GM19395 (cell line): ENCODE results near the gene HOXD12.

Experiments used
- ATAC-seq: cut with Tn5 transposase; IDR thresholded peaks from one replicate; pipeline ENCODE4 v1.9.1; 2021; ENCODE audit warnings: mild to moderate bottlenecking, moderate library complexity; ENCODE audit not compliant: unreplicated experiment

HOXD12 gene

GRCh38 chr2:176080540-176081375, 18.8 kb upstream of the HOXD12 start:
- no peak for ATAC-seq

- ATAC-seq: no peak
These were observed 18.2 kb upstream of the HOXD12 start for GRCh38 chr2:176081376-176081836.

DNA sequence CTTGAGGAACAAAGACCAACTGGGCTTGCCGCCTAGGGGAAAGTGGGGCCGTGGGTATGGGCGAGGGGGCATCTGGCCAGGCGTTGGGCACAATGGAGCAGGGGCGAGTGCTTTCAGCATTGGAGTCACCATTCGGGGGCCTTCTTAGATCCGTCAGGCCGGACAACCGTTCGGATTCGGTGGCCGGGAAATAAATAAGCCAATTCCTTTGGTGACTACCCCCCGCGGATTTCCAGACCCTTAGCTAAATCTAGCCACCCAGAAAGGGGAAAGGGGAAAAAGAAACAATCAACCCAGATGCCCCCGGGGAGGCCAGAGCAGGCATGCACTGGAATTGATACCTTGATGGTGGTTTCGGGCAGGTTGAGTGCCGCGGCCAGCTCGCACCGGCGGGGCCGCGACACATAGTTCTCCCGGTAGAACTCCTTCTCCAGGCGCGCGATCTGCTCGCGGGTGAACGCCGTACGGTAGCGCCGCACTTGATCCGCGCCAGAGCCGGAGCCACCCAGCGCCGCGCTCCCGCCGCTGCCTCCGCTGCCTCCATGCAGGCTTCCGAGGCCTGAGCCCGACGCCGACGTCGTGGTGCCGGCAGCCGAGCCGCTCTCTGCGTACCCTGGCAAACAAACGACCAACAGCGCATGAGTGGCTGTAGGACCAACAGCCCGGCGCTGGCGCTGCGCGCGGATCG, 17.6 kb upstream of the HOXD12 start:
- ATAC-seq: no peak

DNA sequence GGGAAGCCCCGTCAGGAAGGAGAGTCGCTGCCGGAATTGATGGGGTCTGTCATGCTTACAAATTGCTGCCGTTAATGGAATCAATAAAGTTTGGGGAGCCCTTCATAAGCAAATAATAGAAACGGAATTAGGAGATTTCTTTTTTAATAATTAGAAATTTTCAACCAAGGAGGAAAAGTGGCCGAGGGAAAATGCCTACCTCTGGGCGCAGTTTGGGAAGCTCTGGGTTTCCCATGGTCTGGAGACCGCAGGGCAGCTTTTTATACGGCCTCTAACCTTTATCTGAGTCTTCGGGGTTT, 17.1 kb upstream of the HOXD12 start:
- no peak for ATAC-seq

DNA sequence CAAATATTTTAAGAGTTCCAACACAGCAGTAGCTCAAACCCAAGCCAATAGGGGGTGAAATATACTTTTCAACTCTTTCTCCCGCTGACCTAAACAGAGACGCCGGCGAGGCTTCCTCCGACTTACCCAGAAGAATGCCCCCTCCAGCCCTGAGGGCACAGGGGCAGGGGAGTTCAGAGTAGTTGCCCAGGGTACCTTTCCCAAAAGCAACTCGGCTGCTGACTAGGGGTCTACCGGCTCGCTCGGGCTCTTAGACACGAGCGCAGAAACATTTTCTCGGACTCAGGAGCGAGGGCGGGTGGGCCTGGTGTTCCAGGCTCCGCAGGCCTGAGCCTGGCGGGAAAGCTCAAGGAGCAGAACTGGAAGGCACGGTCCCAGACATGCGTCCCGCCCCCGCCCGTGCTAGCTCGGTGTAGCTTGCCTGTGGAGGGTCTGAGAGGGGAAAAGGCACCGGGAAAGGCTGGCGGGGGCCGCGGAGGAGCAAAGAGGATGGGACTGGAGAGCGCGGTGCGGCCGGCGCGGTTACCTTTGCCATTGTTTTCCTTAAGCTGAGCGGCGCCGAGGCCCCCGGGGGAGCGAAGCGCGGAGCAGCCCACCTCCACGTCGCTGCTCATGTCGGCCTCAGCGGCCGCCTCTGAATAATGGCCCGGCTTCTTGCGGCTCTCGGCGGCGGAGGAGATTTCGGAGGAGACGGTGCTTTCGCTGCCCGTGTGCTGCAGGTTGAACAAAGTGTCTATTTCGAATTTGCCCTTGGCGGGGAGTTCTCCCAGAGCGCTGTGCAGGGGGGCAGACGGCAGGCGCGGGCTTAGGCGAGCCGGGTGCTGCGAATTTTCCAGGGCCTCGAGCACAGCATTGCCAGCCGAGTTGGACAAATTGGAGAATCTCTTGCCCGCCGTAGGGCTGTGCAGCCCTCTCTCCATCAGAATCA, 16.5 kb upstream of the HOXD12 start:
- ATAC-seq: no peak

- ATAC-seq: no peak
These were observed 15.8 kb upstream of the HOXD12 start, which contains the start of gene EVX2 for GRCh38 chr2:176083796-176084261. Gene EVX2 (minus strand): TSS chr2:176083962. CDS start chr2:176083776, 186 bp downstream.

DNA sequence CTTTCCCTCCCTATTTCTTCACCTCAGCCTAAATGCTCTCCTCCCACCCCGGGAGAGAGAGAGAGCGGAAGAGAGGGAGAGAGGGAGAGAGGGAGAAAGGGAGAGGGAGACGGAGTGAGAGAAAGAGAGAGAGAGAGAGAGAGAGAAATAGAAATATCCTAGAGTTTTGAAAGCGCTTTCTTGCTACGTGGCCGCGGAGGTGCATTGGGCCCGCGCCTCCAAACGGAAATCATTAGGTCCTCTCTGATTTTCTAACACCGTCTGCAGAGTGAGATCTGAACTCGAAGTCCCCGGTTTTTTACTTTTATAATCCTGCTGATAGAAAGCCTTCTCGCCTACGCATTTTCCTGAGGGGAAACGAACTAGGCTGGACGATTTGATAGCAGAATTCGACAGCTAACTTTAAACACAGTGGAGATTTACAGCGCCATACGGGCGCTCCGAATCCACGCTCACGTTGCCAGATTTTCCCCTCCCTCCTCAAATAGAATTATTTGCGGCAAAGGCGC, 14.9 kb upstream of the HOXD12 start:
- ATAC-seq: no peak

GRCh38 chr2:176085120-176085788, 14.3 kb upstream of the HOXD12 start:
- no peak for ATAC-seq

GRCh38 chr2:176085861-176086771, 13.5 kb upstream of the HOXD12 start:
- no peak for ATAC-seq

DNA sequence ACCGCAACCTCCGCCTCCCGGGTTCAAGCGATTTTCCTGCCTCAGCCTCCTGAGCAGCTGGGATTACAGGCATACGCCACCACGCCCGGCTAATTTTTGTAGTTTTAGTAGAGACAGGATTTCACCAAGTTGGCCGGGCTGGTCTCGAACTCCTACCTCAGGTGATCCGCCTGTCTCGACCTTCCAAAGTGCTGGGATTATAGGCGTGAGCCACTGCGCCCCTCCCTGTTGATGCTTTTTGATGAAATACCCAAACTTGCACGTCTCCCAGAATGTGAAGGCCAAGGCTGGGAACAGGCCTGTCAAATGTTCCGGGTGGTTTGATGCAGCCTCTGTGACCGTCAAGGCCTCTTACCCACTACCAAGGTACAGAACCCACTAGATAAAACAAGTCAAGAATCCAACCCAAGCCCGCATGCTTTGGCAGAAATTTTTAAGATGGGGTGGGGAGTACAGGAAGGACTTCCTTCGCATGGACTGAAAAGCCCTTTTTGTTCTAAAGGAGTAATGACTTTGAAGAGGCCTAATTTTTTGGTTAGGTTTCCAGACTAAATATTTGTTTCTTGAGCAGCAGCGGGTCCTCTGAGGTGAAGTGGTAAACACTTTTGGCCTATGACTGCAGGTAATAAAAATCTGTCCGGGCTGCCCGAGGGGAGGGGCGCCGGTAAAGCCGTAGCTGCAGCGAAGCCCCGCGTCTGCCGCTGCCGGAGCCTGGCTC, 12.1 kb upstream of the HOXD12 start:
- no peak for ATAC-seq

GRCh38 chr2:176088048-176088936, 11.3 kb upstream of the HOXD12 start:
- ATAC-seq: no peak

DNA sequence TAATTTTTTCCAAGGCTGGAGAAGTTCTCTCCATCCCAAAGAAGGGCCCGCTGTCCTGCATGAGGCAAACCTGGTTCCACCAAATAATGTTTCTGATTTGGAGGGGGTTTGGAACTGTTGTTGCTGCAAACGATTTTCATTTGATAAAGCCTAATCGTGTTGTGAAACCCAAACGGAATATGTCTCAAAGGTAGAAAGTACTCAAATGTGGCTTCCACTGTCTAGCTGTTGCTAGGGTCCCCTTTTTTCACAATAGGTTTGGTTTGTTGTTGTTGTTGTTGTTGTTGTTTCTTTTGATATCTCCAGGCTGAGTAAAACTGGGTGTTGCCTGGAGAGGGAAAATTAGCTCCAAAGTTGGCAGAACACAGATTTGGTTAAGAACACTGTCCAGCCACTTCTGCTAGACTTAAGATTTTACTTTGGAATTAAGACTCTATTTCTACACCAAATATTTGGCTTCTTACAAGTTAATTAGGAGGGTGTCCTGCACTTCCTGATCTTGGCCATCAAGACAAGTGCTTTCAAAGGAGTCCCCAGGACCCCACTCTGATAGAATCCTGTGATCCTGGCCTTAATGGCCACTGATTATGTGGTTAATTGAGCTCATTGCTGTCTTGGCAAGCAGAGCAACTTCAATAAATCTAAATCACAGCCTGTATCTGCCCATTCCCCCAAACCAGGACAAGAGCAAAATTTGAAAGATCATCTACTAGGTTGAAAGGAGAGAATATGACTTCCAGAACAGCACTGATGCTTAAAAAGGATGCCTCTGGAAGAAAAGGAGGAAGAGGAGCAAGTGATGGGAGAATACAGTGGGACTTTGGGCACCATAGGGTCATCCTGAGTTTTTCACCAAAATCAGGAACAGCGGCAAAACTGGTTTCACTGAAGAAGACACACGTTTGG, 10.4 kb upstream of the HOXD12 start:
- no peak for ATAC-seq

DNA sequence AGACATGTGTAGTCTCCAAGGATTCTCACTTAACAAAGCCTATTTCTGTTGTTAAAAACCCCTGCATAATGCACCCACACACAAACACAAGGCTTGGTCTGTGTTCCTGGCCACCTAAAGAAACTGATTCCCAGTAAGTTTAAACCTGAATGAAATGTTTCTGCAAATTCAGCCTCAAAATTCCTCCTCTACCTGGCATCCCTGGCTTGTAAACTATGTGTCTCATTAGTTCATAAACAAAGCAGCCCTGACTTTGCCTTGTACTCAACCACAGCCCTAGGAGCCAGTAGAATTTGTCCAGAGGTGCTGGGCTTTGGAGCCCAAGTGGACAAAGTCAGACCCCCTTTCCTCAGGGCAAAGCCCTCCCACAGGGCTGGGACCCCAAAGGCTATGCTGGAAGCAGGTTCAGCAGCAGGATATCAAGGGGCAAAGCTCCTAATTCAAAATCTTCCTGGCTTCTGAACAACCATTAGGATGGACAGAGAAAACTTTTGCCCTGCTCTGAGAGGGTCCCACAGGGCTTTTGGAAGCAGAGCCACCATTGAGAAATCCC, 9.7 kb upstream of the HOXD12 start:
- ATAC-seq: no peak

- ATAC-seq: no peak
These were observed 8.7 kb upstream of the HOXD12 start for GRCh38 chr2:176090862-176091261.

DNA sequence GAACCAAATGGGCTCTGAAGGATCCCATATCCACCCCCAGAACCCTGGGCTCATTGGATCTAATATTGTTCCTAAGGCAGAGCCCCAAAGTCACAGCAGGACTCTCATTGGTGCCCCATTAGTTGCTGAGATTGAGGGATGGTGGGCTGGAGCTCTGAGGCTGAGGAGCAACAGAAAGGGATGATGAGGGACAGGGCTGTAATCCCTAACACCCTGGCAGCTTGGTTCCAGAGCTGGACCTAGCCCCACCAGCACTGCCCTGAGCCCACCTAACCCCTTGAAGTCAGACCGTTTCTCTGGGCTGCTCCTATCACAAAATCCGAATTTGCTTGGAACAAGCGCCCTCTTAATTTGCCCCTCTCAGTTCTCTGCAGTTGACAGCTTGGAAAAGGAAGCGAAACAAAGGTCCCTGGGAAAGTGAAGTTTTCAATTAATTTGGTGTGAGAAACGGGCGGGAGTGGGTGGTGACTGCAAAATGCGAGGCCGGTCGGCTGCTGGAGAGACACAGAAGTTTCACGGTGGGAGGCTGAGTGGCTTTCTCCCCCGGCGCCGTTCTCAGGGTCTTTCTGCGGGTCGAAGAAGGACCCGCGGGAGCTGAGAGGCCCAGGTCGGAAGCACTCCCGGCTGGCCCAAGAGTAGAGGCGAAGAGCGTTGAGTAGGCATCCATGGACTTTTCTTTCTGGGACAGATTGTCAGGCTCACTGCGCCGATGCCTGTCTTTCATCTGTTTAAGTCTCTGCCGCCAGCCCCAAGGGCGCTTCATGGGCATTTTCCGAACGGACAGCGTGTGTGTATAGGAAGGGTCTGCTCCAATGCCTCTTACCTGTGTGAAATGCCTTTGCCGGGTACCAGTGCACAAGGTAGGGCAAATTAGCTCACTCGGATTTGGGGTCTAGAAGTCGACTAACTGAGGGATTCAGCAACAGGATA, 8.0 kb upstream of the HOXD12 start:
- no peak for ATAC-seq
